ENCODE measurements around the gene MFSD2A. TPM values are rescaled to one million over a fixed set of nuclear protein-coding genes. Genes with fewer than 3 reads are reported as not detected.

The MFSD2A gene
- polyA plus RNA-seq, 1 of the 3 experiments (the other 2 are of a cell fraction) = 6.3 TPM

DNA sequence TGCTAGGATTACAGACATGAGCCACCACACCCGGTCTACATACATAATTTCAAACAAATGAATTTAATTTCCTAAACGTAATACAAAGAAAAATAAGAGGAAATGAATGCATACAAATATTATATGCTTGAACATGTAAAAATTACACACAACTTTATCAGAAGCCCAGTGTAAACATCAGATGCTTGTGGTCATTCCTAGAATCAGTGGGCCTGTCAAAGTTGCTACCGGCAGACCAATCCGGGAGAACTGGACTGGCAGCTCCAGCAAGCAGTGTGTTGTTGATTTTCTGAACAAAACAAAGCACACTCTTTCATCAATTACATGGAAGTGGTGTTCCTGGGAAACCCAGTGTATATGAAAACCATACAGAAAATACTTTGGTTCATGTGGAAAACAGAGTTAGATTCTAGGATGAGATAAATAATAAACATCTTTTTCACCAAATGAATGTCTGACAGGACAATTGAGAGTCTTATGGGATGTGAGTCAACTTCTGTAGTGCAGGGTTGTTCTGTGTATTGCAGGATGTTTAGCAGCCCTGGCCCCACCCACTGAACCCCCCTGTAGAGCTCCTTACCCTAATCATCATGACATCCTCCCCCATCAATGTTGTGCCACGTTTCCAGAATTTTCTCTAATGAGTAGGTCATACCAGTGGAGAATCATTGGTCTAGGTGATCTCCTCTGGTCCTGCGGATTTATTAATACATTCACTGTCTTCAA is 33.8 kb downstream of the MFSD2A start (continued):
- TF ChIP-seq, protein P1, sequence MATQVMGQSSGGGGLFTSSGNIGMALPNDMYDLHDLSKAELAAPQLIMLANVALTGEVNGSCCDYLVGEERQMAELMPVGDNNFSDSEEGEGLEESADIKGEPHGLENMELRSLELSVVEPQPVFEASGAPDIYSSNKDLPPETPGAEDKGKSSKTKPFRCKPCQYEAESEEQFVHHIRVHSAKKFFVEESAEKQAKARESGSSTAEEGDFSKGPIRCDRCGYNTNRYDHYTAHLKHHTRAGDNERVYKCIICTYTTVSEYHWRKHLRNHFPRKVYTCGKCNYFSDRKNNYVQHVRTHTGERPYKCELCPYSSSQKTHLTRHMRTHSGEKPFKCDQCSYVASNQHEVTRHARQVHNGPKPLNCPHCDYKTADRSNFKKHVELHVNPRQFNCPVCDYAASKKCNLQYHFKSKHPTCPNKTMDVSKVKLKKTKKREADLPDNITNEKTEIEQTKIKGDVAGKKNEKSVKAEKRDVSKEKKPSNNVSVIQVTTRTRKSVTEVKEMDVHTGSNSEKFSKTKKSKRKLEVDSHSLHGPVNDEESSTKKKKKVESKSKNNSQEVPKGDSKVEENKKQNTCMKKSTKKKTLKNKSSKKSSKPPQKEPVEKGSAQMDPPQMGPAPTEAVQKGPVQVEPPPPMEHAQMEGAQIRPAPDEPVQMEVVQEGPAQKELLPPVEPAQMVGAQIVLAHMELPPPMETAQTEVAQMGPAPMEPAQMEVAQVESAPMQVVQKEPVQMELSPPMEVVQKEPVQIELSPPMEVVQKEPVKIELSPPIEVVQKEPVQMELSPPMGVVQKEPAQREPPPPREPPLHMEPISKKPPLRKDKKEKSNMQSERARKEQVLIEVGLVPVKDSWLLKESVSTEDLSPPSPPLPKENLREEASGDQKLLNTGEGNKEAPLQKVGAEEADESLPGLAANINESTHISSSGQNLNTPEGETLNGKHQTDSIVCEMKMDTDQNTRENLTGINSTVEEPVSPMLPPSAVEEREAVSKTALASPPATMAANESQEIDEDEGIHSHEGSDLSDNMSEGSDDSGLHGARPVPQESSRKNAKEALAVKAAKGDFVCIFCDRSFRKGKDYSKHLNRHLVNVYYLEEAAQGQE (IDR thresholded peaks at IDR 0.05; ENCODE audit: low read depth, low read length) = no peak
- no peak for TF ChIP-seq JUND (IDR thresholded peaks at IDR 0.05)
- no peak for TF ChIP-seq GATA2 (CRISPR knock-in tag; IDR thresholded peaks at IDR 0.05)
- TF ChIP-seq TAF1 (IDR thresholded peaks at IDR 0.05; ENCODE audit: borderline replicate concordance, low read depth, low read length) = no peak
- TF ChIP-seq RXRA (IDR thresholded peaks at IDR 0.05; ENCODE audit: borderline replicate concordance, low read depth) = no peak
- TF ChIP-seq CHD2 (IDR thresholded peaks at IDR 0.05; ENCODE audit: low read length, partially characterized antibody) = no peak
- TF ChIP-seq MXI1 (IDR thresholded peaks at IDR 0.05; ENCODE audit: low read depth, low read length) = no peak
- TF ChIP-seq, protein P2, sequence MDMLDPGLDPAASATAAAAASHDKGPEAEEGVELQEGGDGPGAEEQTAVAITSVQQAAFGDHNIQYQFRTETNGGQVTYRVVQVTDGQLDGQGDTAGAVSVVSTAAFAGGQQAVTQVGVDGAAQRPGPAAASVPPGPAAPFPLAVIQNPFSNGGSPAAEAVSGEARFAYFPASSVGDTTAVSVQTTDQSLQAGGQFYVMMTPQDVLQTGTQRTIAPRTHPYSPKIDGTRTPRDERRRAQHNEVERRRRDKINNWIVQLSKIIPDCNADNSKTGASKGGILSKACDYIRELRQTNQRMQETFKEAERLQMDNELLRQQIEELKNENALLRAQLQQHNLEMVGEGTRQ (IDR thresholded peaks at IDR 0.05; ENCODE audit: borderline replicate concordance, low read depth, low read length) = no peak
- TF ChIP-seq GABPA (IDR thresholded peaks at IDR 0.05; ENCODE audit: low read depth) = no peak
- TF ChIP-seq, protein P3, sequence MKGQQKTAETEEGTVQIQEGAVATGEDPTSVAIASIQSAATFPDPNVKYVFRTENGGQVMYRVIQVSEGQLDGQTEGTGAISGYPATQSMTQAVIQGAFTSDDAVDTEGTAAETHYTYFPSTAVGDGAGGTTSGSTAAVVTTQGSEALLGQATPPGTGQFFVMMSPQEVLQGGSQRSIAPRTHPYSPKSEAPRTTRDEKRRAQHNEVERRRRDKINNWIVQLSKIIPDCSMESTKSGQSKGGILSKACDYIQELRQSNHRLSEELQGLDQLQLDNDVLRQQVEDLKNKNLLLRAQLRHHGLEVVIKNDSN (IDR thresholded peaks at IDR 0.05; ENCODE audit: borderline replicate concordance, low read depth) = no peak
- no peak for TF ChIP-seq NFIC (IDR thresholded peaks at IDR 0.05; ENCODE audit: borderline replicate concordance)
- TF ChIP-seq, protein P4, sequence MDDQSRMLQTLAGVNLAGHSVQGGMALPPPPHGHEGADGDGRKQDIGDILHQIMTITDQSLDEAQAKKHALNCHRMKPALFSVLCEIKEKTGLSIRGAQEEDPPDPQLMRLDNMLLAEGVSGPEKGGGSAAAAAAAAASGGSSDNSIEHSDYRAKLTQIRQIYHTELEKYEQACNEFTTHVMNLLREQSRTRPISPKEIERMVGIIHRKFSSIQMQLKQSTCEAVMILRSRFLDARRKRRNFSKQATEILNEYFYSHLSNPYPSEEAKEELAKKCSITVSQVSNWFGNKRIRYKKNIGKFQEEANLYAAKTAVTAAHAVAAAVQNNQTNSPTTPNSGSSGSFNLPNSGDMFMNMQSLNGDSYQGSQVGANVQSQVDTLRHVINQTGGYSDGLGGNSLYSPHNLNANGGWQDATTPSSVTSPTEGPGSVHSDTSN (IDR thresholded peaks at IDR 0.05) = no peak
- TF ChIP-seq TEAD4 (IDR thresholded peaks at IDR 0.05; ENCODE audit: borderline replicate concordance, insufficient read depth) = no peak

DNA sequence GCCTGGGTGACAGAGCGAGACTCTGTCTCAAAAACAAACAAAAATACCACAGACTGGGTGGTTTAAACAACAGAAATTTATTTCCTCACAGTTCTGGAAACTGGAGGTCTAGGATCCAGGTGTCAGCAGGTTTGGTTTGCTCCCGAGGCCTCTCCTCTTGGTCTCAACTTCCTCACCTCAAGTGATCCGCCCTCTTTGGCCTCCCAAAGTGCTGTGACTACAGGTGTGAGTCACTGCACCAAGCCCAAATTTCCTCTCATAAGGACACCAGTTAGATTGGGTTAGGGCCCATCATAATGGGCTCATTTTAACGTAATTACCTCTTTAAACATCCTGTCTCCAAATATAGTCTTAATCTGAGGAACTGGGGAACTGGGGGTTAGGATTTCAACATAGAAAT is 35.5 kb downstream of the MFSD2A start:
- ChIA-PET CTCF (interaction anchor here (0.7 to 1.3 kb wide), 3 partner anchors 15 to 565 kb away, joined by 4 to 5 read pairs (median 4); no protein-coding TSS in a partner anchor), POLR2A (no interaction called here)
- Histone ChIP-seq H3K9me2 (no peaks in the 10 kb centered on the region), H3K9me3 (no peaks in the 10 kb centered on the region), H3K79me2 (ENCODE audit: insufficient read depth) (no peaks in the 10 kb centered on the region), H4K20me1 (ENCODE audit: insufficient read depth) (no peaks in the 10 kb centered on the region), H3K27me3 (ENCODE audit: insufficient read depth) (no peaks in the 10 kb centered on the region), H3K4me1 (ENCODE audit: control insufficient read depth in 1 of 2, insufficient read depth in 2 of 2, low read depth in 1 of 2, low read length in 1 of 2) (no peaks in the 10 kb centered on the region), H3K4me2 (no peak overlapping the region), H3F3A (replicated peaks; ENCODE audit: insufficient read depth) (no peaks in the 10 kb centered on the region), H2AFZ (ENCODE audit: low read depth) (no peak overlapping the region), H3K27ac (ENCODE audit: low read depth in 2 of 2, low read length in 1 of 2) (no peak overlapping the region), H3K36me3 (replicated peaks in 1 of 2; ENCODE audit: control insufficient read depth in 1 of 2, insufficient read depth in 2 of 2, low read length in 1 of 2) (no peaks in the 10 kb centered on the region), H3K9ac (no peak overlapping the region), H3K4me3 (ENCODE audit: low read depth in 2 of 2, low read length in 1 of 2) (no peak overlapping the region)
- 77% methylated on average over 4 of the region's 4 CpGs for WGBS (ENCODE audit: low lambda C conversion rate)
- DNase-seq = no peak
- TF ChIP-seq, protein P5, sequence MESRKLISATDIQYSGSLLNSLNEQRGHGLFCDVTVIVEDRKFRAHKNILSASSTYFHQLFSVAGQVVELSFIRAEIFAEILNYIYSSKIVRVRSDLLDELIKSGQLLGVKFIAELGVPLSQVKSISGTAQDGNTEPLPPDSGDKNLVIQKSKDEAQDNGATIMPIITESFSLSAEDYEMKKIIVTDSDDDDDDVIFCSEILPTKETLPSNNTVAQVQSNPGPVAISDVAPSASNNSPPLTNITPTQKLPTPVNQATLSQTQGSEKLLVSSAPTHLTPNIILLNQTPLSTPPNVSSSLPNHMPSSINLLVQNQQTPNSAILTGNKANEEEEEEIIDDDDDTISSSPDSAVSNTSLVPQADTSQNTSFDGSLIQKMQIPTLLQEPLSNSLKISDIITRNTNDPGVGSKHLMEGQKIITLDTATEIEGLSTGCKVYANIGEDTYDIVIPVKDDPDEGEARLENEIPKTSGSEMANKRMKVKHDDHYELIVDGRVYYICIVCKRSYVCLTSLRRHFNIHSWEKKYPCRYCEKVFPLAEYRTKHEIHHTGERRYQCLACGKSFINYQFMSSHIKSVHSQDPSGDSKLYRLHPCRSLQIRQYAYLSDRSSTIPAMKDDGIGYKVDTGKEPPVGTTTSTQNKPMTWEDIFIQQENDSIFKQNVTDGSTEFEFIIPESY (IDR thresholded peaks at IDR 0.05; ENCODE audit: borderline replicate concordance, low read depth) = no peak
- TF ChIP-seq, protein P4 (IDR thresholded peaks at IDR 0.05) = no peak
- TF ChIP-seq TCF12 (IDR thresholded peaks at IDR 0.05) = no peak
- TF ChIP-seq, protein P2 (IDR thresholded peaks at IDR 0.05; ENCODE audit: borderline replicate concordance, low read depth, low read length) = no peak
- no peak for TF ChIP-seq RXRA (IDR thresholded peaks at IDR 0.05; ENCODE audit: borderline replicate concordance, low read depth)
- TF ChIP-seq, protein P6, sequence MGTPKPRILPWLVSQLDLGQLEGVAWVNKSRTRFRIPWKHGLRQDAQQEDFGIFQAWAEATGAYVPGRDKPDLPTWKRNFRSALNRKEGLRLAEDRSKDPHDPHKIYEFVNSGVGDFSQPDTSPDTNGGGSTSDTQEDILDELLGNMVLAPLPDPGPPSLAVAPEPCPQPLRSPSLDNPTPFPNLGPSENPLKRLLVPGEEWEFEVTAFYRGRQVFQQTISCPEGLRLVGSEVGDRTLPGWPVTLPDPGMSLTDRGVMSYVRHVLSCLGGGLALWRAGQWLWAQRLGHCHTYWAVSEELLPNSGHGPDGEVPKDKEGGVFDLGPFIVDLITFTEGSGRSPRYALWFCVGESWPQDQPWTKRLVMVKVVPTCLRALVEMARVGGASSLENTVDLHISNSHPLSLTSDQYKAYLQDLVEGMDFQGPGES (IDR thresholded peaks at IDR 0.05; ENCODE audit: low read depth, low read length) = no peak
- no peak for TF ChIP-seq SIN3A (IDR thresholded peaks at IDR 0.05; ENCODE audit: borderline replicate concordance, low read depth, low read length)

Measured in SK-N-SH (cell line).